HEK293 (cell line): Measurements from ENCODE around the gene LRRC74A.
A peak's percentile ranks its signal among the peaks of the same experiment; 100 is the strongest.

Experiments
- CTCF ChIA-PET: fragments of 350-600 bp; formaldehyde crosslinking; extraction: SDS; loops from one replicate; lab custom pipeline; 2021; ENCODE audit warnings: antibody characterized with exemption; lab: Yijun Ruan, JAX
- POLR2A ChIA-PET: fragments of 300-600 bp; formaldehyde crosslinking; extraction: SDS; loops from one replicate; lab custom pipeline; 2020; ENCODE audit warnings: antibody characterized with exemption, inconsistent platforms; lab: Yijun Ruan, JAX
- H3K27ac ChIP-seq: fragments of 200-500 bp; sonication (Bioruptor generic); 2 replicates; pipeline ENCODE4 v1.5.1; 2014; ENCODE audit warnings: low read depth, low read length, control low read depth, inconsistent platforms; ENCODE audit errors: extremely low read depth
- H3K36me3 ChIP-seq, 2 experiments: fragments of 200-500 bp in 1 of 2; sonication (Bioruptor generic) in 1 of 2; 1 replicate in 1 of 2; 2 replicates in 1 of 2; pipeline ENCODE4 v1.5.1; 2014 to 2017; ENCODE audit warnings: inconsistent platforms in 2 of 2, low read length in 2 of 2; ENCODE audit not compliant: control insufficient read depth in 2 of 2, insufficient read depth in 1 of 2
- H3K4me1 ChIP-seq: fragments of 200-500 bp; sonication (Bioruptor generic); 2 replicates; pipeline ENCODE4 v1.5.1; 2014; ENCODE audit warnings: mild to moderate bottlenecking, low read length, inconsistent platforms; ENCODE audit not compliant: control insufficient read depth, insufficient read depth
- H3K4me3 ChIP-seq: 2 replicates; pipeline ENCODE4 v1.5.1; 2011; ENCODE audit warnings: low read depth, mild to moderate bottlenecking, control low read depth, low read length, moderate library complexity
- H3K9me3 ChIP-seq: fragments of 200-500 bp; sonication (Bioruptor generic); 2 replicates; pipeline ENCODE4 v1.5.1; 2014; ENCODE audit warnings: low read depth, low read length, inconsistent platforms; ENCODE audit not compliant: control insufficient read depth, insufficient read depth
- FEZF1 ChIP-seq: fragments of 450-650 bp; formaldehyde crosslinking; IDR thresholded peaks from 2 replicates; pipeline ENCODE4 v1.5.1; 2016; ENCODE audit warnings: missing biosample characterization, missing genetic modification characterization
- HOXC10 ChIP-seq: sonication (generic); formaldehyde crosslinking; IDR thresholded peaks from 2 replicates; pipeline ENCODE4 v1.8.1; 2023; ENCODE audit warnings: mild to moderate bottlenecking, missing genetic modification reagents
- KLF17 ChIP-seq: fragments of 450-650 bp; formaldehyde crosslinking; IDR thresholded peaks from 2 replicates; pipeline ENCODE4 v1.5.1; 2016; ENCODE audit warnings: missing biosample characterization, missing genetic modification characterization
- KLF7 ChIP-seq: fragments of 450-650 bp; formaldehyde crosslinking; IDR thresholded peaks from 2 replicates; pipeline ENCODE4 v1.5.1; 2016; ENCODE audit warnings: missing biosample characterization, missing genetic modification characterization, borderline replicate concordance
- MEIS1 ChIP-seq: sonication (generic); formaldehyde crosslinking; IDR thresholded peaks from 2 replicates; pipeline ENCODE4 v1.8.1; 2022; ENCODE audit warnings: missing genetic modification reagents, mild to moderate bottlenecking, borderline replicate concordance
- SCRT1 ChIP-seq: fragments of 450-650 bp; formaldehyde crosslinking; IDR thresholded peaks from 2 replicates; pipeline ENCODE4 v1.5.1; 2016; ENCODE audit warnings: missing biosample characterization, missing genetic modification characterization, borderline replicate concordance
- SETDB1 ChIP-seq: IDR thresholded peaks from one replicate; pipeline ENCODE4 v1.6.1; 2017; ENCODE audit warnings: mild to moderate bottlenecking, low read length, moderate library complexity, mixed read lengths; ENCODE audit not compliant: insufficient read length
- SP7 ChIP-seq: fragments of 450-650 bp; formaldehyde crosslinking; IDR thresholded peaks from 2 replicates; pipeline ENCODE4 v1.5.1; 2016; ENCODE audit warnings: missing biosample characterization, missing genetic modification characterization
- ZBTB10 ChIP-seq: fragments of 450-650 bp; formaldehyde crosslinking; IDR thresholded peaks from 2 replicates; pipeline ENCODE4 v1.5.1; 2016; ENCODE audit warnings: missing biosample characterization, missing genetic modification characterization
- ZFHX2 ChIP-seq: fragments of 450-650 bp; formaldehyde crosslinking; conservative IDR thresholded peaks from 2 replicates; pipeline ENCODE4 v1.5.1; 2016; ENCODE audit warnings: missing biosample characterization, missing genetic modification characterization
- ZIC2 ChIP-seq: fragments of 450-650 bp; formaldehyde crosslinking; IDR thresholded peaks from 2 replicates; pipeline ENCODE4 v1.5.1; 2016; ENCODE audit warnings: missing biosample characterization, missing genetic modification characterization
- ZNF114 ChIP-seq: fragments of 450-650 bp; formaldehyde crosslinking; IDR thresholded peaks from 2 replicates; pipeline ENCODE4 v1.5.0; 2017; ENCODE audit warnings: missing biosample characterization, missing genetic modification characterization
- ZNF138 ChIP-seq: fragments of 450-650 bp; formaldehyde crosslinking; IDR thresholded peaks from 2 replicates; pipeline ENCODE4 v1.5.1; 2016; ENCODE audit warnings: missing biosample characterization, missing genetic modification characterization, borderline replicate concordance
- ZNF2 ChIP-seq: fragments of 450-650 bp; formaldehyde crosslinking; IDR thresholded peaks from 2 replicates; pipeline ENCODE4 v1.5.1; 2016; ENCODE audit warnings: missing biosample characterization, missing genetic modification characterization
- ZNF248 ChIP-seq: fragments of 450-650 bp; formaldehyde crosslinking; IDR thresholded peaks from 2 replicates; pipeline ENCODE4 v1.5.1; 2017; ENCODE audit warnings: missing biosample characterization, missing genetic modification characterization
- ZNF391 ChIP-seq: fragments of 450-650 bp; formaldehyde crosslinking; IDR thresholded peaks from 2 replicates; pipeline ENCODE4 v1.5.1; 2016; ENCODE audit warnings: low read depth, missing biosample characterization, missing genetic modification characterization, borderline replicate concordance
- ZNF404 ChIP-seq: fragments of 450-650 bp; formaldehyde crosslinking; IDR thresholded peaks from 2 replicates; pipeline ENCODE4 v1.5.1; 2017; ENCODE audit warnings: missing biosample characterization, missing genetic modification characterization
- ZNF530 ChIP-seq: fragments of 450-650 bp; formaldehyde crosslinking; IDR thresholded peaks from 2 replicates; pipeline ENCODE4 v1.5.1; 2016; ENCODE audit warnings: low read depth, missing biosample characterization, missing genetic modification characterization
- ZNF600 ChIP-seq: fragments of 450-650 bp; formaldehyde crosslinking; IDR thresholded peaks from 2 replicates; pipeline ENCODE4 v1.5.1; 2016; ENCODE audit warnings: missing biosample characterization, missing genetic modification characterization
- ZNF654 ChIP-seq: fragments of 450-650 bp; formaldehyde crosslinking; IDR thresholded peaks from 2 replicates; pipeline ENCODE4 v1.5.1; 2016; ENCODE audit warnings: low read depth, missing biosample characterization, missing genetic modification characterization
- ZNF664 ChIP-seq: fragments of 450-650 bp; formaldehyde crosslinking; IDR thresholded peaks from 2 replicates; pipeline ENCODE4 v1.5.1; 2016; ENCODE audit warnings: missing biosample characterization, missing genetic modification characterization
- ZNF777 ChIP-seq: fragments of 450-650 bp; formaldehyde crosslinking; IDR thresholded peaks from 2 replicates; pipeline ENCODE4 v1.5.1; 2017; ENCODE audit warnings: missing biosample characterization, missing genetic modification characterization, borderline replicate concordance

Gene LRRC74A

GRCh38 chr14:76861574-76862255 is 35.5 kb downstream of the LRRC74A start (continued):
- TF ChIP-seq KLF7 = no peak
- TF ChIP-seq ZNF248 (tag by site-specific recombination) = no peak
- no peak for TF ChIP-seq ZNF654 (tag by site-specific recombination)
- TF ChIP-seq ZNF114 = no peak
- TF ChIP-seq ZNF391 (tag by site-specific recombination) = no peak
- TF ChIP-seq ZNF777 (tag by site-specific recombination) = no peak

GRCh38 chr14:76862546-76863282 is 36.5 kb downstream of the LRRC74A start:
- H3K9me3 ChIP-seq = no peaks in the 10 kb centered on the region
- no peak overlapping the region for H3K27ac ChIP-seq
- POLR2A ChIA-PET = no interaction called here
- H3K36me3 ChIP-seq = no peaks in the 10 kb centered on the region
- no peaks in the 10 kb centered on the region for H3K4me1 ChIP-seq
- CTCF ChIA-PET = interaction anchor here (0.6 to 3.9 kb wide), 4 partner anchors 10 to 435 kb away, joined by 3 to 14 read pairs (median 4); no protein-coding TSS in a partner anchor
- TF ChIP-seq ZNF664 (tag by site-specific recombination) = no peak
- 0 out of 2 replicates have a peak, but pooled peaks have one; percentile 5 for TF ChIP-seq ZFHX2
- no peak overlapping the region for H3K4me3 ChIP-seq

- TF ChIP-seq ZNF530 (tag by site-specific recombination) (no peak), ZNF2 (no peak), ZIC2 (peak; percentile 97), SETDB1 (no peak), ZBTB10 (tag by site-specific recombination) (no peak), SP7 (tag by site-specific recombination) (no peak)
- TF ChIP-seq, all 188 proteins: peak for 1
- ChIA-PET CTCF (interaction anchor here (1.2 to 3.9 kb wide), 4 partner anchors 9 to 231 kb away, joined by 3 to 14 read pairs (median 4); no protein-coding TSS in a partner anchor), POLR2A (interaction anchor here (0.6 kb wide), 1 partner anchor 56 kb away, joined by 3 read pairs; no protein-coding TSS in a partner anchor)
- H3K9me3 ChIP-seq = no peaks in the 10 kb centered on the region
- no peaks in the 10 kb centered on the region for H3K36me3 ChIP-seq
- H3K4me1 ChIP-seq = no peaks in the 10 kb centered on the region
- no peak overlapping the region for H3K27ac ChIP-seq
- H3K4me3 ChIP-seq = no peak overlapping the region
Observed at GRCh38 chr14:76863724-76864407, 37.7 kb downstream of the LRRC74A start.

DNA sequence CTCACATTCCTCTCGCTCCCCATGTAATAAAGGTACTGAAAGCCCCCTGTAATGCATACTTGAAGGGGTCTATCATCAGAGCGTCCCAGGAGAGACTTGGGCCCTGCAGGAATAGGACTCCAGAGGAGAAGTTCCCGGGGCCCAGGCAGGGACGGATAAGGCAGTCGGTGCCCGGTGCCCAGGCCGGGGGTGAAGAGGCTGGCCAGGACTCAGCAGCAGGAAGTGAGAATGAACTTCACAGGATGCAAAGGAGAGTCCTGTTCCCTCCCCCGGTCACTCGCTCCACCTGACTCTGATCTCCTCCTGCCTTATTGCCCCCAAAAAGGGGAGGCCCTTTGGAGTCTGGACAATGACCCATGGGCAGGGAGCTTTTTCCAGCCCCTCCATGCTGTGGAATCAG is 40.2 kb downstream of the LRRC74A start:
- H3K9me3 ChIP-seq = no peaks in the 10 kb centered on the region
- CTCF ChIA-PET = interaction anchor here (0.7 to 12.2 kb wide), 2 partner anchors 54 to 204 kb away, joined by 4 to 461 read pairs; partner anchors contain the start of gene ANGEL1
- no peak overlapping the region for H3K27ac ChIP-seq
- H3K36me3 ChIP-seq = no peaks in the 10 kb centered on the region
- POLR2A ChIA-PET = no interaction called here
- no peak overlapping the region for H3K4me3 ChIP-seq
- H3K4me1 ChIP-seq = no peaks in the 10 kb centered on the region
- no peak for TF ChIP-seq MEIS1
- no peak for TF ChIP-seq ZNF404
- TF ChIP-seq ZNF138 (tag by site-specific recombination) = no peak
- TF ChIP-seq FEZF1 (tag by site-specific recombination) = no peak
- no peak for TF ChIP-seq ZNF600 (tag by site-specific recombination)
- no peak for TF ChIP-seq SCRT1 (tag by site-specific recombination)
- TF ChIP-seq HOXC10 (CRISPR knock-in tag) = no peak
- no peak for TF ChIP-seq ZNF530 (tag by site-specific recombination)
- TF ChIP-seq KLF17 (tag by site-specific recombination) = no peak
- no peak for TF ChIP-seq SP7 (tag by site-specific recombination)
